OCI-LY3 (cell line): ENCODE measurements around the gene ANO4.

ENCODE experiments used
- H2AFZ ChIP-seq: fragments of 200-600, 300-600 bp; shearing (Covaris generic); 2 replicates; pipeline ENCODE4 v1.6.0; 2014; ENCODE audit warnings: antibody characterized with exemption, low read depth, low read length
- H3K27ac ChIP-seq: fragments of 200-600, 300-600 bp; sonication (generic); 2 replicates; pipeline ENCODE4 v1.5.1; 2014; ENCODE audit warnings: mild to moderate bottlenecking, low read length, moderate library complexity, mixed read lengths
- H3K27me3 ChIP-seq: fragments of 200-600, 300-600 bp; sonication (generic); 2 replicates; pipeline ENCODE4 v1.6.1; 2014; ENCODE audit warnings: low read depth, low read length, mixed read lengths
- H3K36me3 ChIP-seq: fragments of 200-600, 300-600 bp; sonication (generic); replicated peaks from 2 replicates; pipeline ENCODE3; 2014; ENCODE audit warnings: low read depth, low read length, mixed read lengths
- H3K4me1 ChIP-seq: fragments of 300-600, 200-600 bp; sonication (generic); 2 replicates; pipeline ENCODE4 v1.6.1; 2014; ENCODE audit warnings: low read length, mixed read lengths
- H3K4me2 ChIP-seq: fragments of 200-600, 300-600 bp; sonication (generic); 2 replicates; pipeline ENCODE4 v1.6.1; 2014; ENCODE audit warnings: low read length, mixed read lengths
- H3K4me3 ChIP-seq: fragments of 300-600, 200-600 bp; sonication (generic); 2 replicates; pipeline ENCODE4 v1.5.1; 2014; ENCODE audit warnings: antibody characterized with exemption, mild to moderate bottlenecking, low read length, moderate library complexity
- H3K79me2 ChIP-seq: fragments of 300-600, 200-600 bp; shearing (Covaris generic); 2 replicates; pipeline ENCODE4 v1.6.1; 2014; ENCODE audit warnings: mild to moderate bottlenecking, low read length, mixed read lengths
- H3K9ac ChIP-seq: fragments of 300-600, 200-600 bp; shearing (Covaris generic); 2 replicates; pipeline ENCODE4 v1.6.0; 2014; ENCODE audit warnings: mild to moderate bottlenecking, low read length, moderate library complexity
- H3K9me3 ChIP-seq: fragments of 200-600, 300-600 bp; shearing (Covaris generic); 2 replicates; pipeline ENCODE4 v1.6.1; 2014; ENCODE audit warnings: low read length, mixed read lengths; ENCODE audit not compliant: insufficient read depth
- H4K20me1 ChIP-seq: fragments of 200-600, 300-600 bp; sonication (generic); 2 replicates; pipeline ENCODE4 v1.6.1; 2016; ENCODE audit warnings: low read length, mixed read lengths; ENCODE audit not compliant: insufficient read depth
- EZH2phosphoT487 ChIP-seq: fragments of 200-600 bp; shearing (Covaris generic); IDR thresholded peaks from 2 replicates; pipeline ENCODE4 v1.6.1; 2018; ENCODE audit warnings: antibody characterized with exemption, mixed run types, low read depth
- TF ChIP-seq, protein P1 (sequence below): fragments of 200-600, 300-600 bp; sonication (generic); IDR thresholded peaks from 2 replicates; pipeline ENCODE4 v1.5.1; 2014; ENCODE audit warnings: antibody characterized with exemption, low read length, low read depth

ANO4 gene

DNA sequence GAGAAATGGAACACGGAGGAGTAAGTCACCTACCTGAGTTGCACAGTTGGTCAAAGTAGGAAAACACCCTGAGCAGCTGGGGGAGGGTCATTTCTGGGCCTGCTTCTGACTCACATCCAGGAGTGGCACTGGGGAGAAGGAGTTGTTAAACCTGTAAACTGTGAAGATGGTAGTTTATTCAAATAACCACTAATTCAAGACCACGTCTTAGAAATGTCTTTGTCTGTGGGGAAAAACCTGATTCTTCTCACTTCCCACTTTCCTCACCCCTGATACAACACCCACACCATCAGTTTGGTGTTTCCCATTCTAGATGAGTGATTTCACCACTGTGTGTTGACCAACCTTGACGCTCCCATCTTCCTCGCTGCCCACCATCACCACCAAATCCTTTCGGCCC, 207.1 kb downstream of the ANO4 start:
- Histone ChIP-seq H3K9me3 (no peaks in the 10 kb centered on the region), H3K36me3 (no peaks in the 10 kb centered on the region), H3K79me2 (no peaks in the 10 kb centered on the region), H3K27me3 (peaks cover 51% of the 10 kb centered on the region), H3K27ac (no peak overlapping the region), H3K4me3 (peak overlapping the region; percentile 47), H4K20me1 (peaks cover 22% of the 10 kb centered on the region), H3K4me1 (peaks cover 35% of the 10 kb centered on the region), H3K9ac (no peak overlapping the region), H2AFZ (no peak overlapping the region), H3K4me2 (peak overlapping the region; percentile 71)
- TF ChIP-seq, protein P1, sequence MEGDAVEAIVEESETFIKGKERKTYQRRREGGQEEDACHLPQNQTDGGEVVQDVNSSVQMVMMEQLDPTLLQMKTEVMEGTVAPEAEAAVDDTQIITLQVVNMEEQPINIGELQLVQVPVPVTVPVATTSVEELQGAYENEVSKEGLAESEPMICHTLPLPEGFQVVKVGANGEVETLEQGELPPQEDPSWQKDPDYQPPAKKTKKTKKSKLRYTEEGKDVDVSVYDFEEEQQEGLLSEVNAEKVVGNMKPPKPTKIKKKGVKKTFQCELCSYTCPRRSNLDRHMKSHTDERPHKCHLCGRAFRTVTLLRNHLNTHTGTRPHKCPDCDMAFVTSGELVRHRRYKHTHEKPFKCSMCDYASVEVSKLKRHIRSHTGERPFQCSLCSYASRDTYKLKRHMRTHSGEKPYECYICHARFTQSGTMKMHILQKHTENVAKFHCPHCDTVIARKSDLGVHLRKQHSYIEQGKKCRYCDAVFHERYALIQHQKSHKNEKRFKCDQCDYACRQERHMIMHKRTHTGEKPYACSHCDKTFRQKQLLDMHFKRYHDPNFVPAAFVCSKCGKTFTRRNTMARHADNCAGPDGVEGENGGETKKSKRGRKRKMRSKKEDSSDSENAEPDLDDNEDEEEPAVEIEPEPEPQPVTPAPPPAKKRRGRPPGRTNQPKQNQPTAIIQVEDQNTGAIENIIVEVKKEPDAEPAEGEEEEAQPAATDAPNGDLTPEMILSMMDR = no peak
- no peak for TF ChIP-seq EZH2phosphoT487

- Histone ChIP-seq H3K9me3 (no peaks in the 10 kb centered on the region), H3K4me3 (no peak overlapping the region), H3K79me2 (no peaks in the 10 kb centered on the region), H3K4me2 (no peak overlapping the region), H4K20me1 (peaks cover 22% of the 10 kb centered on the region), H3K4me1 (peaks cover 35% of the 10 kb centered on the region), H3K9ac (no peak overlapping the region), H3K27ac (no peak overlapping the region), H3K27me3 (peaks cover 49% of the 10 kb centered on the region), H2AFZ (no peak overlapping the region), H3K36me3 (no peaks in the 10 kb centered on the region)
- TF ChIP-seq EZH2phosphoT487 = no peak
- TF ChIP-seq, protein P1 = no peak
These were observed 208.3 kb downstream of the ANO4 start for GRCh38 chr12:101002696-101003419.

DNA sequence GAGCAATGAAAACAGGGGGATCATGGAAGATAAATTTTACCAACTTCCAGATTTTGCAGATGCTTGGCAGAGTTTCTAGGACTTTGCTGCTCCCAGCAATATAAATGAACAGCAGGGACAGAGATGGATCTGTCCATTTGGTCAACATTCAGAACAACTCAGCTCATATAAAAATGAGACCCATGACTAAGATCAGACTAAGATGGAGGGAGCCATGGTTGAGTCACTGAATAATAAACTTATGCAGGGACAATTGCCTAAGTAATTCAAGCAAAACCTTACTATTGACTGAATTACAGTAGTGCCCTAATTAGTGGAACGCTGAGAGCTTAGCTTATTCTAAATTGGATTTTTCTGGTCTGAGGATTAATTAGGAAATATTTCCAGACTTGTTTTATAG, 210.3 kb downstream of the ANO4 start:
- Histone ChIP-seq H3K9ac (no peak overlapping the region), H3K4me2 (no peak overlapping the region), H3K9me3 (peaks cover 7% of the 10 kb centered on the region; the same call in 1 of the 2 replicates), H4K20me1 (peaks cover 16% of the 10 kb centered on the region), H3K4me1 (peaks cover 35% of the 10 kb centered on the region), H3K79me2 (no peaks in the 10 kb centered on the region), H3K27ac (no peak overlapping the region), H3K36me3 (no peaks in the 10 kb centered on the region), H3K27me3 (peaks cover 36% of the 10 kb centered on the region), H3K4me3 (no peak overlapping the region), H2AFZ (no peak overlapping the region)
- no peak for TF ChIP-seq EZH2phosphoT487
- TF ChIP-seq, protein P1 = no peak

DNA sequence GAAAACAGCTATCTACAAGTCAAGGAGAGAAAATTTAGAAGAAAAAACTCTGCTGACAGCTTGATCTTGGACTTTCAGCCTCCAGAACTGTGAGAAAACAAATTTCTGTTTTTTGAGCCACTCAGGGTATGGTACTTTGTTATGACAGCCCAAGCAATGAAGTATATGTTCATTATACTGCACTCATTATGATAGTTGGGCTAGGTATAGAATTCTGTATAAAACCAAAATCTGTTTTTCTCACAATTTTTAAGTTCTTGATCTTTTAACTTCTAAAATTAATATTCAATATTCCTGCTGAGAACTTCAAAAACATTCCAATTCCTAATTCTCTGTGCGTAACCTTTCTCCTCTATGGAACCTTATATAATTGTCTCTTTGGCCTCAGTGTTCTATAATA, 214.7 kb downstream of the ANO4 start:
- Histone ChIP-seq H3K9me3 (peaks cover 7% of the 10 kb centered on the region; the same call in 1 of the 2 replicates), H3K79me2 (no peaks in the 10 kb centered on the region), H3K4me1 (peaks cover 6% of the 10 kb centered on the region), H3K27me3 (peaks cover 3% of the 10 kb centered on the region), H3K4me2 (no peak overlapping the region), H3K27ac (no peak overlapping the region), H2AFZ (no peak overlapping the region), H3K9ac (no peak overlapping the region), H4K20me1 (no peaks in the 10 kb centered on the region), H3K36me3 (no peaks in the 10 kb centered on the region), H3K4me3 (no peak overlapping the region)
- TF ChIP-seq, protein P1 = no peak
